HepG2 (cell line): ENCODE data around the gene NECTIN2. TPM values are rescaled to one million over a fixed set of nuclear protein-coding genes. Genes with fewer than 3 reads are reported as not detected.

Experiments used
- AFF4 ChIP-seq: sonication (generic); formaldehyde crosslinking; IDR thresholded peaks from 2 replicates; pipeline ENCODE4 v1.4.0; 2020; ENCODE audit warnings: missing genetic modification reagents
- ASH2L ChIP-seq: fragments of 300-600, 200-600 bp; sonication (generic); IDR thresholded peaks from 2 replicates; pipeline ENCODE4 v1.7.0; 2017; ENCODE audit warnings: low read depth, mild to moderate bottlenecking, moderate library complexity, mixed read lengths, low read length; ENCODE audit not compliant: insufficient read length
- BATF2 ChIP-seq: sonication (generic); formaldehyde crosslinking; IDR thresholded peaks from 2 replicates; pipeline ENCODE4 v1.8.0; 2022; ENCODE audit warnings: mild to moderate bottlenecking, missing genetic modification reagents, moderate library complexity
- DZIP1 ChIP-seq: sonication (generic); formaldehyde crosslinking; IDR thresholded peaks from 2 replicates; pipeline ENCODE4 v1.5.0; 2020; ENCODE audit warnings: mild to moderate bottlenecking, missing genetic modification reagents
- NFATC3 ChIP-seq: sonication (generic); formaldehyde crosslinking; IDR thresholded peaks from 2 replicates; pipeline ENCODE4 v1.5.1; 2020; ENCODE audit warnings: mild to moderate bottlenecking, missing genetic modification reagents
- NR0B2 ChIP-seq: sonication (generic); formaldehyde crosslinking; IDR thresholded peaks from 2 replicates; pipeline ENCODE4 v1.4.0; 2020; ENCODE audit warnings: mild to moderate bottlenecking, missing genetic modification reagents
- SKIL ChIP-seq: sonication (generic); formaldehyde crosslinking; IDR thresholded peaks from 2 replicates; pipeline ENCODE4 v1.8.0; 2022; ENCODE audit warnings: missing genetic modification reagents, mild to moderate bottlenecking, moderate library complexity, borderline replicate concordance
- TBP ChIP-seq: sonication (generic); formaldehyde crosslinking; IDR thresholded peaks from 2 replicates; pipeline ENCODE4 v1.5.0; 2020; ENCODE audit warnings: missing genetic modification reagents
- ZBTB1 ChIP-seq: sonication (generic); formaldehyde crosslinking; IDR thresholded peaks from 2 replicates; pipeline ENCODE4 v1.4.0; 2020; ENCODE audit warnings: missing genetic modification reagents, borderline replicate concordance
- ZNF557 ChIP-seq: sonication (generic); formaldehyde crosslinking; IDR thresholded peaks from 2 replicates; pipeline ENCODE4 v1.4.0; 2020; ENCODE audit warnings: missing genetic modification reagents
- ZNF576 ChIP-seq: sonication (generic); formaldehyde crosslinking; IDR thresholded peaks from 2 replicates; pipeline ENCODE4 v1.4.0; 2020; ENCODE audit warnings: mild to moderate bottlenecking, missing genetic modification reagents
- ZNF609 ChIP-seq: sonication (generic); formaldehyde crosslinking; IDR thresholded peaks from 2 replicates; pipeline ENCODE4 v1.4.0; 2020; ENCODE audit warnings: mild to moderate bottlenecking, missing genetic modification reagents, borderline replicate concordance
- ZSCAN21 ChIP-seq: sonication (generic); formaldehyde crosslinking; IDR thresholded peaks from 2 replicates; pipeline ENCODE4 v1.8.0; 2022; ENCODE audit warnings: mild to moderate bottlenecking, missing genetic modification reagents, moderate library complexity, borderline replicate concordance
- polyA plus RNA-seq, 8 experiments: library from polyadenylated mRNA; depleted of rRNA in 3 of 8; stranded (reverse) in 7 of 8; unstranded in 1 of 8; fragments of >200 nt; fragmentation: Illumina TruSeq in 4 of 8; extraction: Trizol in 4 of 8; gene quantifications; 2 replicates each; pipeline versions ENCODE4 v1.2.1 to v1.2.3, GENCODE V29; 2011 to 2016; ENCODE audit warnings: low read depth in 4 of 8, missing spikeins in 1 of 8, mixed read lengths in 1 of 8; ENCODE audit not compliant: insufficient read depth in 1 of 8
- total RNA-seq, 5 experiments: library from RNA; depleted of rRNA; stranded (reverse); fragments of >200 nt; fragmentation: Illumina TruSeq; extraction: Trizol; gene quantifications; 2 replicates each; pipeline ENCODE4 v1.2.3, GENCODE V29; 2016; ENCODE audit warnings: low read depth in 1 of 5

The NECTIN2 gene
- total and polyA plus RNA-seq, 2 of the 13 experiments (the other 11 are each of a cell fraction or from before 2014, with no cell fraction given) = 75.4 to 114 TPM

GRCh38 chr19:44807162-44807561 is 38.9 kb upstream of the NECTIN2 start (continued):
- TF ChIP-seq DZIP1 (CRISPR knock-in tag) (no peak), ZNF609 (CRISPR knock-in tag) (peak; percentile 50), ZSCAN21 (CRISPR knock-in tag) (no peak), ZBTB1 (no peak), ZNF576 (no peak), SKIL (peak; percentile 41; the same call in 1 of the 2 replicates), ZNF557 (CRISPR knock-in tag) (no peak), NR0B2 (no peak), NFATC3 (CRISPR knock-in tag) (no peak), TBP (CRISPR knock-in tag) (no peak), BATF2 (CRISPR knock-in tag) (no peak), ASH2L (no peak), AFF4 (CRISPR knock-in tag) (no peak)
